CD4-positive, alpha-beta memory T cell (primary cell): Measurements from ENCODE around the gene EPG5. TPM values are rescaled to one million over a fixed set of nuclear protein-coding genes. Genes with fewer than 3 reads are reported as not detected.
"Not testable (repeated sequence)": the region's sequence is repeated elsewhere in the genome, so short reads cannot be mapped to it uniquely, and the experiment has no call there.

ENCODE experiments used
- CTCF ChIA-PET: fragments of 350-600 bp; sonication (Branson Sonifier 250); formaldehyde crosslinking; loops from one replicate; lab custom pipeline; 2021; ENCODE audit warnings: inconsistent platforms; ENCODE audit not compliant: partially characterized antibody; lab: Charles Lee
- POLR2A ChIA-PET: fragments of 350-600 bp; sonication (Branson Sonifier 250); formaldehyde crosslinking; loops from one replicate; lab custom pipeline; 2021; ENCODE audit not compliant: partially characterized antibody; lab: Charles Lee
- DNase-seq, 5 donors: peaks; one replicate each; pipeline versions ENCODE4 v3.0.0 to v3.0.0-alpha.2; 2020 to 2022; ENCODE audit warnings: mixed read lengths in 1 of 5
- H3K27ac ChIP-seq: one replicate; pipeline ENCODE4 v1.7.0; 2013; ENCODE audit warnings: low read depth, low read length
- H3K27me3 ChIP-seq: 2 replicates; pipeline ENCODE4 v1.7.0; 2013; ENCODE audit warnings: mild to moderate bottlenecking, low read length, moderate library complexity; ENCODE audit not compliant: insufficient read depth
- H3K36me3 ChIP-seq: 2 replicates; pipeline ENCODE4 v1.7.0; 2013; ENCODE audit warnings: mild to moderate bottlenecking, low read length, moderate library complexity; ENCODE audit not compliant: insufficient read depth
- H3K4me1 ChIP-seq: 2 replicates; pipeline ENCODE4 v1.7.0; 2013; ENCODE audit warnings: mild to moderate bottlenecking, low read length, moderate library complexity; ENCODE audit not compliant: insufficient read depth
- H3K4me3 ChIP-seq, 2 donors: one replicate each; pipeline ENCODE4 v1.7.0; 2013; ENCODE audit warnings: low read length in 2 of 2, mild to moderate bottlenecking in 1 of 2
- H3K9me3 ChIP-seq, 2 donors: one replicate each; pipeline ENCODE4 v1.7.0; 2013; ENCODE audit warnings: low read length in 2 of 2, control low read depth in 1 of 2; ENCODE audit not compliant: control insufficient read depth in 1 of 2
- H3K27ac Mint-ChIP-seq, 7 donors: one replicate each; pipeline ENCODE4 v1.8.0; 2020 to 2021; ENCODE audit warnings: mixed read lengths in 7 of 7, mild to moderate bottlenecking in 6 of 7, inconsistent platforms in 3 of 7, moderate library complexity in 3 of 7
- H3K27me3 Mint-ChIP-seq, 2 donors: one replicate each; pipeline ENCODE4 v1.8.0; 2020 to 2021; ENCODE audit warnings: mixed read lengths in 2 of 2
- H3K36me3 Mint-ChIP-seq, 2 donors: one replicate each; pipeline ENCODE4 v1.8.0; 2020 to 2021; ENCODE audit warnings: mixed read lengths in 2 of 2, inconsistent platforms in 1 of 2, mild to moderate bottlenecking in 1 of 2
- H3K4me1 Mint-ChIP-seq, 4 donors: one replicate each; pipeline ENCODE4 v1.8.0; 2020 to 2021; ENCODE audit warnings: mixed read lengths in 4 of 4, mild to moderate bottlenecking in 1 of 4
- H3K4me3 Mint-ChIP-seq, 8 donors: one replicate each; pipeline ENCODE4 v1.8.0; 2020 to 2021; ENCODE audit warnings: mixed read lengths in 8 of 8, mild to moderate bottlenecking in 7 of 8, moderate library complexity in 6 of 8, inconsistent platforms in 3 of 8
- H3K9me3 Mint-ChIP-seq, 8 donors: one replicate each; pipeline ENCODE4 v1.8.0; 2020 to 2021; ENCODE audit warnings: mixed read lengths in 8 of 8, mild to moderate bottlenecking in 5 of 8, inconsistent platforms in 3 of 8, moderate library complexity in 1 of 8
- intact Hi-C: fragments of 100-400 bp; cut with micrococcal nuclease; formaldehyde crosslinking; loops from one replicate; pipeline ENCODE4 v1.15.1; 2023
- polyA plus RNA-seq, 2 donors: library from polyadenylated mRNA; unstranded; fragments of 300-500 nt; fragmentation: Illumina TruSeq; gene quantifications; one replicate each; pipeline ENCODE4 v1.2.3, GENCODE V29; 2021
- total RNA-seq, 2 experiments: library from RNA; stranded (reverse); gene quantifications; one replicate each; pipeline ENCODE4 v1.2.3, GENCODE V29; 2021

The EPG5 gene
- total and polyA plus RNA-seq, 4 experiments from 2014 or later = 4.1 to 69.0 (median 35.0) TPM

GRCh38 chr18:45856531-45856930, 110.6 kb downstream of the EPG5 start:
- H3K27ac Mint-ChIP-seq = no peak overlapping the region
- no peak overlapping the region for H3K4me3 ChIP-seq
- H3K4me3 Mint-ChIP-seq = no peak overlapping the region
- intact Hi-C loops = no loop called here
- no peak for DNase-seq
- H3K9me3 ChIP-seq = no peaks in the 10 kb centered on the region
- ChIA-PET POLR2A (no interaction called here), CTCF (interaction anchor here (1.4 to 2.3 kb wide), 2 partner anchors 24 to 191 kb away, joined by 3 to 9 read pairs; no protein-coding TSS in a partner anchor)
- no peaks in the 10 kb centered on the region for H3K27me3 ChIP-seq
- H3K9me3 Mint-ChIP-seq = no peaks in the 10 kb centered on the region
- H3K4me1 Mint-ChIP-seq = no peaks in the 10 kb centered on the region
- H3K4me1 ChIP-seq = no peaks in the 10 kb centered on the region
- peaks cover 78% of the 10 kb centered on the region for H3K36me3 ChIP-seq
- H3K36me3 Mint-ChIP-seq = peaks cover 83 to 94% of the 10 kb centered on the region in 2 donors
- H3K27ac ChIP-seq = no peak overlapping the region
- no peaks in the 10 kb centered on the region for H3K27me3 Mint-ChIP-seq

- Histone ChIP-seq H3K27me3 (no peaks in the 10 kb centered on the region), H3K9me3 (no peaks in the 10 kb centered on the region), H3K4me3 (no peak overlapping the region), H3K27ac (no peak overlapping the region), H3K36me3 (peaks cover 73% of the 10 kb centered on the region), H3K4me1 (no peaks in the 10 kb centered on the region)
- Mint-ChIP-seq H3K36me3 (peaks cover 75 to 91% of the 10 kb centered on the region in 2 donors), H3K4me3 (no peak overlapping the region), H3K9me3 (no peaks in the 10 kb centered on the region), H3K27ac (peak overlapping the region in 1 of 7 donors; percentile 65), H3K27me3 (no peaks in the 10 kb centered on the region), H3K4me1 (no peaks in the 10 kb centered on the region)
- intact Hi-C loops = no loop called here
- ChIA-PET CTCF (interaction anchor here (1.3 to 2.0 kb wide), 3 partner anchors 26 to 190 kb away, joined by 4 to 9 read pairs (median 6); no protein-coding TSS in a partner anchor), POLR2A (no interaction called here)
- DNase-seq = no peak
These were observed 113.0 kb downstream of the EPG5 start for GRCh38 chr18:45854036-45854586.

GRCh38 chr18:45852631-45853030, 114.5 kb downstream of the EPG5 start:
- POLR2A ChIA-PET = no interaction called here
- CTCF ChIA-PET = interaction anchor here (1.2 to 1.3 kb wide), 2 partner anchors 188 to 190 kb away, joined by 4 to 6 read pairs; no protein-coding TSS in a partner anchor
- H3K9me3 ChIP-seq = no peaks in the 10 kb centered on the region
- H3K4me3 Mint-ChIP-seq = no peak overlapping the region
- intact Hi-C loops = no loop called here
- H3K27ac ChIP-seq = no peak overlapping the region
- no peaks in the 10 kb centered on the region for H3K27me3 ChIP-seq
- peaks cover 0 to 2% (median 0%) of the 10 kb centered on the region in 4 donors for H3K4me1 Mint-ChIP-seq
- DNase-seq = no peak
- H3K27me3 Mint-ChIP-seq = no peaks in the 10 kb centered on the region
- no peaks in the 10 kb centered on the region for H3K9me3 Mint-ChIP-seq
- H3K4me1 ChIP-seq = no peaks in the 10 kb centered on the region
- peaks cover 62 to 81% of the 10 kb centered on the region in 2 donors for H3K36me3 Mint-ChIP-seq
- peaks cover 58% of the 10 kb centered on the region for H3K36me3 ChIP-seq
- H3K4me3 ChIP-seq = no peak overlapping the region
- H3K27ac Mint-ChIP-seq = peak overlapping the region in 4 of 7 donors; percentile 1 to 43 (median 30)

GRCh38 chr18:45851161-45851925, 115.8 kb downstream of the EPG5 start:
- no peaks in the 10 kb centered on the region for H3K27me3 ChIP-seq
- no peaks in the 10 kb centered on the region for H3K9me3 Mint-ChIP-seq
- no peaks in the 10 kb centered on the region for H3K9me3 ChIP-seq
- no peaks in the 10 kb centered on the region for H3K4me1 ChIP-seq
- H3K4me3 ChIP-seq = no peak overlapping the region
- H3K4me3 Mint-ChIP-seq = no peak overlapping the region
- peaks cover 54 to 71% of the 10 kb centered on the region in 2 donors for H3K36me3 Mint-ChIP-seq
- no peak overlapping the region for H3K27ac ChIP-seq
- intact Hi-C loops = no loop called here
- H3K27me3 Mint-ChIP-seq = no peaks in the 10 kb centered on the region
- no peak for DNase-seq
- ChIA-PET CTCF (interaction anchor here (1.2 to 1.8 kb wide), 2 partner anchors 186 to 189 kb away, joined by 4 to 6 read pairs; no protein-coding TSS in a partner anchor), POLR2A (no interaction called here)
- peaks cover 50% of the 10 kb centered on the region for H3K36me3 ChIP-seq
- H3K4me1 Mint-ChIP-seq = peaks cover 0 to 2% (median 0%) of the 10 kb centered on the region in 4 donors
- peak overlapping the region in 4 of 7 donors; percentile 2 to 78 (median 18) for H3K27ac Mint-ChIP-seq

- H3K27me3 ChIP-seq = no peaks in the 10 kb centered on the region
- peak overlapping the region in 3 of 7 donors; percentile 24 to 59 (median 54) for H3K27ac Mint-ChIP-seq
- no peak overlapping the region for H3K27ac ChIP-seq
- H3K4me1 Mint-ChIP-seq = peaks cover 0 to 2% (median 0%) of the 10 kb centered on the region in 4 donors
- H3K4me3 Mint-ChIP-seq = no peak overlapping the region
- no peak overlapping the region for H3K4me3 ChIP-seq
- H3K9me3 Mint-ChIP-seq = no peaks in the 10 kb centered on the region
- DNase-seq = no peak
- H3K9me3 ChIP-seq = no peaks in the 10 kb centered on the region
- H3K36me3 Mint-ChIP-seq = peaks cover 42 to 58% of the 10 kb centered on the region in 2 donors
- H3K4me1 ChIP-seq = no peaks in the 10 kb centered on the region
- no peaks in the 10 kb centered on the region for H3K27me3 Mint-ChIP-seq
- peaks cover 39% of the 10 kb centered on the region for H3K36me3 ChIP-seq
- CTCF ChIA-PET = interaction anchor here (1.8 kb wide), 1 partner anchor 185 kb away, joined by 6 read pairs; no protein-coding TSS in a partner anchor
- POLR2A ChIA-PET = no interaction called here
- intact Hi-C loops = no loop called here
These were observed 117.1 kb downstream of the EPG5 start for GRCh38 chr18:45850021-45850420.

- Histone ChIP-seq H3K9me3 (no peaks in the 10 kb centered on the region), H3K36me3 (peaks cover 34% of the 10 kb centered on the region), H3K4me1 (no peaks in the 10 kb centered on the region), H3K27ac (no peak overlapping the region), H3K4me3 (no peak overlapping the region), H3K27me3 (no peaks in the 10 kb centered on the region)
- peaks cover 40 to 54% of the 10 kb centered on the region in 2 donors for H3K36me3 Mint-ChIP-seq
- no peak for DNase-seq
- H3K4me3 Mint-ChIP-seq = no peak overlapping the region
- H3K4me1 Mint-ChIP-seq = peaks cover 0 to 3% (median under 1%) of the 10 kb centered on the region in 4 donors
- peak overlapping the region in 3 of 7 donors; percentile 54 to 86 (median 59) for H3K27ac Mint-ChIP-seq
- ChIA-PET CTCF (interaction anchor here (1.0 to 1.8 kb wide), 2 partner anchors 141 to 184 kb away, joined by 5 to 6 read pairs; no protein-coding TSS in a partner anchor), POLR2A (no interaction called here)
- H3K9me3 Mint-ChIP-seq = no peaks in the 10 kb centered on the region
- intact Hi-C loops = no loop called here
- H3K27me3 Mint-ChIP-seq = no peaks in the 10 kb centered on the region
These were observed 117.6 kb downstream of the EPG5 start for GRCh38 chr18:45849529-45849928.

- intact Hi-C loops, H3K4me3 ChIP-seq, H3K27ac ChIP-seq, DNase-seq, H3K9me3 ChIP-seq, H3K27me3 Mint-ChIP-seq, POLR2A ChIA-PET, H3K27me3 ChIP-seq, H3K9me3 Mint-ChIP-seq, H3K4me3 Mint-ChIP-seq, H3K4me1 Mint-ChIP-seq, H3K4me1 ChIP-seq: not testable (repeated sequence)
- Mint-ChIP-seq H3K27ac (peak overlapping the region in 1 of 7 donors; percentile 37), H3K36me3 (peaks cover 35 to 45% of the 10 kb centered on the region in 2 donors)
- peaks cover 29% of the 10 kb centered on the region for H3K36me3 ChIP-seq
- CTCF ChIA-PET = interaction anchor here (1.0 to 1.6 kb wide), 2 partner anchors 140 to 183 kb away, joined by 5 to 11 read pairs; no protein-coding TSS in a partner anchor
These were observed 118.5 kb downstream of the EPG5 start for GRCh38 chr18:45848643-45849042.
